ENCODE measurements around the gene USP12.

USP12 gene

DNA sequence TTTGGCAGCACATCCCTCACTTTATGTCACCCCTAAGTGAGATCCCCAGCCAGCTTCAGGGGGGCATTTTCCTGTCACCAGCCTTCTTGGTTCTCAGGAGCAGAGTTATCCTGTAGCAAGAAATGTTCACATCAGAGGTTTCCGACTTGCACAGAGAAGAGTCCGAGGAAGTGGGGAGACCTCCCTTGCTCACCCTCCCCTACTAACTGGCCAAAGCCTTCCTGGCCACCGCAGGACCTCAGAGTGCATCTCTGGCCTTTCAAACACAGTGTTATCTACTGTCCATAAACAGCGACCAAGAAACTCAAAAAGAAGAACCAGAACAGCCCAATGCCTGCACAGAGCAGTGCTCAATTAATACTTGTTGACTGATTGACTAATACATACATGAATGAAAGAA lies 134.4 kb downstream of the USP12 start:
- Mint-ChIP-seq H3K4me3 (no peak overlapping the region), H3K27ac (no peak overlapping the region), H3K36me3 (no peaks in the 10 kb centered on the region), H3K4me1 (peaks cover 23% of the 10 kb centered on the region), H3K27me3 (peaks cover 26% of the 10 kb centered on the region), H3K9me3 (no peaks in the 10 kb centered on the region)
- no peak for ATAC-seq

- Mint-ChIP-seq H3K27me3 (peaks cover 26% of the 10 kb centered on the region), H3K27ac (no peak overlapping the region), H3K4me1 (peaks cover 22% of the 10 kb centered on the region), H3K9me3 (no peaks in the 10 kb centered on the region), H3K36me3 (no peaks in the 10 kb centered on the region), H3K4me3 (no peak overlapping the region)
- ATAC-seq, result no peak
These were observed 135.2 kb downstream of the USP12 start for GRCh38 chr13:27036236-27036981.

- no peaks in the 10 kb centered on the region for H3K9me3 Mint-ChIP-seq
- no peak for ATAC-seq
These were observed 135.7 kb downstream of the USP12 start for GRCh38 chr13:27035892-27036235.

GRCh38 chr13:27034678-27035111 lies 136.9 kb downstream of the USP12 start:
- H3K27ac Mint-ChIP-seq, result peak overlapping the region; percentile 17
- peaks cover 18% of the 10 kb centered on the region for H3K27me3 Mint-ChIP-seq
- peak overlapping the region; percentile 39 for H3K4me3 Mint-ChIP-seq
- peaks cover 15% of the 10 kb centered on the region for H3K4me1 Mint-ChIP-seq
- no peaks in the 10 kb centered on the region for H3K9me3 Mint-ChIP-seq
- ATAC-seq, result no peak
- H3K36me3 Mint-ChIP-seq, result no peaks in the 10 kb centered on the region

More at GRCh38 chr13:27035892-27036235, 135.7 kb downstream of the USP12 start:
- H3K4me1 Mint-ChIP-seq, result peaks cover 16% of the 10 kb centered on the region
- no peaks in the 10 kb centered on the region for H3K36me3 Mint-ChIP-seq
- H3K27me3 Mint-ChIP-seq, result peaks cover 21% of the 10 kb centered on the region
- no peak overlapping the region for H3K27ac Mint-ChIP-seq
- H3K4me3 Mint-ChIP-seq, result no peak overlapping the region

- Mint-ChIP-seq H3K27ac (no peak overlapping the region), H3K9me3 (no peaks in the 10 kb centered on the region), H3K36me3 (no peaks in the 10 kb centered on the region), H3K4me3 (no peak overlapping the region), H3K27me3 (peaks cover 13% of the 10 kb centered on the region), H3K4me1 (peaks cover 20% of the 10 kb centered on the region)
- no peak for ATAC-seq
These were observed 142.7 kb downstream of the USP12 start for GRCh38 chr13:27028683-27029480.

DNA sequence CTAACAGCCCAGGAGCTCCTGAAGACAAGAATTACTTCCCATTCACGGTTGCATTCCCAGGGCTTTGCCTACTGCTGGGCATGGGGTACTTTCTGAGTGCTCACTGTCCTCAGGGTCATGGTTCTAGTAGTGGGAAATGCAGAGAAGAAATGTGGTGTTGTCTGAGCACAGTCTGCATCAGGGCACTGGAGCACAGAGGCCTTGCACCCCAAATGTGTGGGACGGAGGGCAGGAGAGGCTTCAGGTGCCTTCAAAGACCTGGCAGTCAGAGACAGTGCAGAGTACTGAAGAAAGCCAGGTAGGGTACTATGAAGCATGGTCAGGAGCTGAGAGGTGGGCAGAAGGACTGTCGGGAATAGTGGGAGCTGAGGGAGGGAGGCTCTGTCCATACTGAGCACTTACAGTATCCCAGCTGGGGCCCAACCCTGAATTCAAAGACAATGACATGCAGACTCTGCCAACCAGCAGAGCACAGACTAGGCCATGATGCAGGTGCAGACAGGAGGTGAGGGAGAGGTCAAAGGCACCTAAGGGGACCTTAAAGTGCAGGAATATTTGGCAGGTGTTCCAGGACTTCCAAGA lies 144.4 kb downstream of the USP12 start:
- Mint-ChIP-seq H3K9me3 (no peaks in the 10 kb centered on the region), H3K4me3 (no peak overlapping the region), H3K36me3 (no peaks in the 10 kb centered on the region), H3K4me1 (peaks cover 20% of the 10 kb centered on the region), H3K27ac (no peak overlapping the region), H3K27me3 (peaks cover 13% of the 10 kb centered on the region)
- no peak for ATAC-seq

DNA sequence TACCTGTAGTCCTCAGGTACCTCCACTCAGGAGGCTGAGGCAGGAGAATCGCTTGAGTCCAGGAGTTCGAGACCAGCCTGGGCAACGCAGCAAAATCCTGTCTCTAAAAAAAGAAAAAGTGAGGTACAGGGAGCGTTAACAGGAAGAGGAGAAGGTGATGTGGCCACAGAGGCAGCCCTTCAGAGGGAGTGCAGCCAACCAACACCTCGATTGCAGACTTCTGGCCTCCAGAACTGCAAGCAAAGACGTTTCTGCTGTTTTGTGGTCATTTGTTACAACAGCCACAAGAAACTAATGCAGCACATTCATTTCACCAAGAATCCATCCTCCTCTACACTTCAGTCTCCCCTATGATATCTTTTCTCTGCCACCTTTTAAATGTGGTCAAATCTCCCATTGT lies 145.2 kb downstream of the USP12 start:
- Mint-ChIP-seq H3K27ac (no peak overlapping the region), H3K9me3 (no peaks in the 10 kb centered on the region), H3K36me3 (no peaks in the 10 kb centered on the region), H3K27me3 (peaks cover 13% of the 10 kb centered on the region), H3K4me3 (no peak overlapping the region), H3K4me1 (peaks cover 20% of the 10 kb centered on the region)
- ATAC-seq, result no peak

GRCh38 chr13:27024776-27025492 lies 146.7 kb downstream of the USP12 start:
- no peak for ATAC-seq
- H3K27ac Mint-ChIP-seq, result no peak overlapping the region
- no peak overlapping the region for H3K4me3 Mint-ChIP-seq
- no peaks in the 10 kb centered on the region for H3K9me3 Mint-ChIP-seq
- peaks cover 13% of the 10 kb centered on the region for H3K27me3 Mint-ChIP-seq
- no peaks in the 10 kb centered on the region for H3K36me3 Mint-ChIP-seq
- H3K4me1 Mint-ChIP-seq, result peaks cover 20% of the 10 kb centered on the region

DNA sequence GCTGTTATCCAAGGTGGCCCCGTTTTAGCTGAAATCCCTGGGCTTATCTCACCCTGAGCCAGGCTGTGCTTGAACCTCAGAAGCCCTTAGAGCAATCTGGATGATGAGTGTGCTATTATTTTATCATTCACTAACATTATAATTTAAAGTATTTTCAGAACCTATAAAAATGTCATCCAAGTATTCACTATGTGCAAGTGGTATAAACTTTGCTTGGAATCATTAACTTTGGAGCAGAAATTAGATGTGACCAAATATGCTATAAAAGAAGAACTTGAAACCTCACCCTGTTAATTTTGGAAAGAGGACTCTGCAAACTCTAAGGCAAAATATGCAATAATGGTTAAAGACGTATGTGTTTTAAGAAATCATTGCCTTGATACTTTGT lies 147.5 kb downstream of the USP12 start:
- no peak overlapping the region for H3K4me3 Mint-ChIP-seq

DNA sequence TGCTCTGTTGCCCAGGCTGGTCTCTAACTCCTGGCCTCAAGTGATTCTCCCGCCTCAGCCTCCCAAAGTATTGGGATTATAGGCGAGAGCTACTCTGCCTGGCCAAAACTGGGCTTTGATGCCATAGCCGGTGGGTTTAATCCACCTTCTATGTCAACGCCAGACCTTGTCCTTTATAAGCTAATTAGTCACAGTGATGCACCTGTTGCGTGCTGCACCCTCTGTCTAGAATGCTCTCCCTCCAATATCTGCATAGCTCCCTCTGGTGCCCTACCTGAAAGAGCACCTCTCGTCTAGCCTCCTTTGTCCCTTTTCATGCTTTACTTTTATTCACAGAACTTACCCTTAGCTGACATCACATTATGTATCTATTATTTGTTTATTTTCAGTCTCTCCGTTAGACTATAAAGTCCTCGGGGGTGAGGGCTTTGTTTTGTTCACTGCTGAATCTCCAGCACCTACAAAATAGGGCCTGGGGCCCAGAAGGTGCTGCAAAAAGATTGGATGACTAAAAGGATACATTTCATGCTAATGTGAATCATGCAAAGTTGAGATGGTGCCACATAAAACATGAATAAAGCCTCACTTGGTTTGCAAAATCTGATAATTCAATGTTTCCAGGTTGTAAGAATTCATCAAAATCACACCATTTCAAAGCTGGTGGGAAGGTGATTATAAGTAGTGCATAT lies 148.1 kb downstream of the USP12 start:
- Mint-ChIP-seq H3K4me3 (no peak overlapping the region), H3K9me3 (no peaks in the 10 kb centered on the region), H3K36me3 (no peaks in the 10 kb centered on the region), H3K27ac (no peak overlapping the region), H3K27me3 (peaks cover 2% of the 10 kb centered on the region), H3K4me1 (peaks cover 28% of the 10 kb centered on the region)
- ATAC-seq, result no peak

More for the DNA sequence above, 147.5 kb downstream of the USP12 start:
- no peak for ATAC-seq
- Mint-ChIP-seq H3K27ac (no peak overlapping the region), H3K9me3 (no peaks in the 10 kb centered on the region), H3K36me3 (no peaks in the 10 kb centered on the region), H3K4me1 (peaks cover 22% of the 10 kb centered on the region), H3K27me3 (peaks cover 8% of the 10 kb centered on the region)

- no peaks in the 10 kb centered on the region for H3K9me3 Mint-ChIP-seq
- peaks cover 32% of the 10 kb centered on the region for H3K4me1 Mint-ChIP-seq
- H3K27me3 Mint-ChIP-seq, result no peaks in the 10 kb centered on the region
- H3K36me3 Mint-ChIP-seq, result no peaks in the 10 kb centered on the region
- H3K4me3 Mint-ChIP-seq, result no peak overlapping the region
- ATAC-seq, result no peak
- H3K27ac Mint-ChIP-seq, result no peak overlapping the region
These were observed 148.9 kb downstream of the USP12 start for GRCh38 chr13:27022571-27023311.

GRCh38 chr13:27020415-27020814 lies 151.2 kb downstream of the USP12 start:
- Mint-ChIP-seq H3K9me3 (no peaks in the 10 kb centered on the region), H3K27me3 (no peaks in the 10 kb centered on the region), H3K4me3 (no peak overlapping the region), H3K36me3 (no peaks in the 10 kb centered on the region), H3K4me1 (peaks cover 23% of the 10 kb centered on the region), H3K27ac (no peak overlapping the region)
- no peak for ATAC-seq

DNA sequence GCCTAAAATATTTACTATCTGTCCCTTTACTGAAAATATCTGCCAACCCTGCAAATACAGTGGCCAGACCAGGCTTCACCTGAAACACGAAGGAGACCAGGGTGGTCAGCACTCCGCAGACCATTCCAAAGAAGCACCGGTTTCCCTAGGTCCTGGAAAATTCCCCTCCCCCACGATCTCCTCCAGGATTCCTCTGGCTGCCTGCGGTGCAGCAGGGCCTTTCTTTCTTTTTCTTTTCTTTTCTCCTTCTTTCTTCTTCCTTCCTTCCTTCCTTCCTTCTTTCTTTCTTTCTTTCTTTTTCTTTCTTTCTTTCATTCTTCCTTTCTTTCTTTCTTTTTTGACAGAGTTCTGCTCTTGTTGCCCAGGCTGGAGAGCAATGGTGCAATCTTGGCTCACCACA lies 152.7 kb downstream of the USP12 start:
- Mint-ChIP-seq H3K9me3 (no peaks in the 10 kb centered on the region), H3K4me1 (peaks cover 12% of the 10 kb centered on the region), H3K36me3 (no peaks in the 10 kb centered on the region), H3K27me3 (no peaks in the 10 kb centered on the region), H3K4me3 (no peak overlapping the region), H3K27ac (no peak overlapping the region)
- no peak for ATAC-seq

DNA sequence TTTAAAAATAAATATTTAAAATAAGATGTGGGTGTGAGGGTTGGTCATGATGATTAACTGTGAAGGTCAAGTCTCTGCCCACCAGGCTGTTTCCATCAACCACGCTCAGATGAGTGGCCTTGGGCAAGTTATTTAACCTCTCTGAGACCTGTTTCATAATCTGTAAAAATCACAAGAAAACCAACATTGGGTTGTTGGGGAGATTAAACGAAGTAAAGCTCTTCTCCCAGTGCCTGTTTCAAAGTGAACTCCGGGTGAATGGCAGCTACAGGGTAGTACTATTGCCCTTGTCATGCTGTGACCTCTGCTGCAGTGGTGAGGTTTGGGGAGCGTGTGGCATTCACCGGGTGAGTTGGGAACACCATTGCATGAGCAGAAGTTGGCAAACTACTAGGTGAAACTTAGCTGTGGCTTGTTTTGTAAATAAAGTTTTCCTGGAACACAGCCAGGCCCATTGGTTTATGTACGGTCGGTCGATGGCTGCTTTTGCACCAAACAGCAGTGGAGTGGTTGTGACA lies 153.2 kb downstream of the USP12 start:
- H3K9me3 Mint-ChIP-seq, result no peaks in the 10 kb centered on the region
- no peaks in the 10 kb centered on the region for H3K27me3 Mint-ChIP-seq
- H3K4me3 Mint-ChIP-seq, result no peak overlapping the region
- peaks cover 12% of the 10 kb centered on the region for H3K4me1 Mint-ChIP-seq
- no peak overlapping the region for H3K27ac Mint-ChIP-seq
- no peaks in the 10 kb centered on the region for H3K36me3 Mint-ChIP-seq
- ATAC-seq, result peak; percentile 55
